ENCODE measurements around the gene CACNA1I. TPM values are rescaled to one million over a fixed set of nuclear protein-coding genes. Genes with fewer than 3 reads are reported as not detected.

CACNA1I gene
- polyA plus RNA-seq, 1 of the 3 experiments (the other 2 are of a cell fraction), result not detected

DNA sequence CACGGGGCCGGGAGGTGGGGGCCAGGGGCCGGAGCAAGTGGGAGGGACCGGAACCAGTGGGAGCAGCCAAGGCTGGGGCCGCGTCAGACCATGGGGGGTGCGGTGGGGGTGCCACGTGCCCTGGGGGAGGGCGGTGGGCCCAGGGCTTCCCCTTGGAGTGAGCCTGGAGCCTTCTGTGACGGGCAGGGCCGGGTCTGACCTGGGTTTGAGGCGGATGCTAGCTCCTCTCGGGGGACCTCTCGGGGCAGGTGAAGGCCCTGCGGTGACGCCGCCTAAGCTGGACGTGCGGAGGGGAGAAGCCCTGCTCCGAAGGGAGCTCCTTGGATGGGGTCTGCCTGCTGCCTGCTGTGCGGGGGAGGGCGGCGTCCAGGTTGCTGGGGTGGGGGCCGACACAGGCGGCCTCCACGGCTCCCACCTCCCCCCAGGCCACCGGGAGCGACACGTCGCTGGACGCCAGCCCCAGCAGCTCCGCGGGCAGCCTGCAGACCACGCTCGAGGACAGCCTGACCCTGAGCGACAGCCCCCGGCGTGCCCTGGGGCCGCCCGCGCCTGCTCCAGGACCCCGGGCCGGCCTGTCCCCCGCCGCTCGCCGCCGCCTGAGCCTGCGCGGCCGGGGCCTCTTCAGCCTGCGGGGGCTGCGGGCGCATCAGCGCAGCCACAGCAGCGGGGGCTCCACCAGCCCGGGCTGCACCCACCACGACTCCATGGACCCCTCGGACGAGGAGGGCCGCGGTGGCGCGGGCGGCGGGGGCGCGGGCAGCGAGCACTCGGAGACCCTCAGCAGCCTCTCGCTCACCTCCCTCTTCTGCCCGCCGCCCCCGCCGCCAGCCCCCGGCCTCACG lies 115.0 kb downstream of the CACNA1I start:
- TF ChIP-seq, protein P1, sequence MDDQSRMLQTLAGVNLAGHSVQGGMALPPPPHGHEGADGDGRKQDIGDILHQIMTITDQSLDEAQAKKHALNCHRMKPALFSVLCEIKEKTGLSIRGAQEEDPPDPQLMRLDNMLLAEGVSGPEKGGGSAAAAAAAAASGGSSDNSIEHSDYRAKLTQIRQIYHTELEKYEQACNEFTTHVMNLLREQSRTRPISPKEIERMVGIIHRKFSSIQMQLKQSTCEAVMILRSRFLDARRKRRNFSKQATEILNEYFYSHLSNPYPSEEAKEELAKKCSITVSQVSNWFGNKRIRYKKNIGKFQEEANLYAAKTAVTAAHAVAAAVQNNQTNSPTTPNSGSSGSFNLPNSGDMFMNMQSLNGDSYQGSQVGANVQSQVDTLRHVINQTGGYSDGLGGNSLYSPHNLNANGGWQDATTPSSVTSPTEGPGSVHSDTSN (IDR thresholded peaks at IDR 0.05), result no peak
- TF ChIP-seq RAD21 (IDR thresholded peaks at IDR 0.05; ENCODE audit: low read length), result no peak
- no peak for TF ChIP-seq JUND (IDR thresholded peaks at IDR 0.05)
- no peak for TF ChIP-seq SMC3 (IDR thresholded peaks at IDR 0.05; ENCODE audit: low read depth, low read length)
- no peak for TF ChIP-seq CHD2 (IDR thresholded peaks at IDR 0.05; ENCODE audit: low read length, partially characterized antibody)
- no peak for TF ChIP-seq MXI1 (IDR thresholded peaks at IDR 0.05; ENCODE audit: low read depth, low read length)
- TF ChIP-seq FOXM1 (IDR thresholded peaks at IDR 0.05; ENCODE audit: low read depth), result no peak
- no peak for TF ChIP-seq FOSL2 (IDR thresholded peaks at IDR 0.05; ENCODE audit: borderline replicate concordance, low read depth)
- TF ChIP-seq RCOR1 (IDR thresholded peaks at IDR 0.05; ENCODE audit: low read length), result no peak
- no peak for TF ChIP-seq EP300 (IDR thresholded peaks at IDR 0.05; ENCODE audit: borderline replicate concordance in 1 of 2, low read depth in 1 of 2, low read length in 1 of 2)
- no peak overlapping the region for H2AFZ ChIP-seq (ENCODE audit: low read depth)
- no peaks in the 10 kb centered on the region for H3K27me3 ChIP-seq (ENCODE audit: insufficient read depth)
- H3K36me3 ChIP-seq (replicated peaks in 1 of 2; ENCODE audit: control insufficient read depth in 1 of 2, insufficient read depth in 2 of 2, low read length in 1 of 2), result no peaks in the 10 kb centered on the region
- H3K4me3 ChIP-seq (ENCODE audit: low read depth in 2 of 2, low read length in 1 of 2), result no peak overlapping the region
- peaks cover 0 to 4% of the 10 kb centered on the region in 2 experiments; a peak in 1 of 4 replicates for H3K4me1 ChIP-seq (ENCODE audit: control insufficient read depth in 1 of 2, insufficient read depth in 2 of 2, low read depth in 1 of 2, low read length in 1 of 2)
- no peaks in the 10 kb centered on the region for H3K79me2 ChIP-seq (ENCODE audit: insufficient read depth)
- H4K20me1 ChIP-seq (ENCODE audit: insufficient read depth), result no peaks in the 10 kb centered on the region
- no peak overlapping the region for H3K27ac ChIP-seq (ENCODE audit: low read depth in 2 of 2, low read length in 1 of 2)
- ChIA-PET POLR2A (no interaction called here), CTCF (no interaction called here)
- DNase-seq, result no peak
- H3K4me2 ChIP-seq, result no peak overlapping the region
- H3F3A ChIP-seq (replicated peaks; ENCODE audit: insufficient read depth), result no peaks in the 10 kb centered on the region
- no CpG with 5 or more reads among the region's 77 CpGs for WGBS (ENCODE audit: low lambda C conversion rate)
- H3K9me3 ChIP-seq, result no peaks in the 10 kb centered on the region
- no peak overlapping the region for H3K9ac ChIP-seq
- no peaks in the 10 kb centered on the region for H3K9me2 ChIP-seq

DNA sequence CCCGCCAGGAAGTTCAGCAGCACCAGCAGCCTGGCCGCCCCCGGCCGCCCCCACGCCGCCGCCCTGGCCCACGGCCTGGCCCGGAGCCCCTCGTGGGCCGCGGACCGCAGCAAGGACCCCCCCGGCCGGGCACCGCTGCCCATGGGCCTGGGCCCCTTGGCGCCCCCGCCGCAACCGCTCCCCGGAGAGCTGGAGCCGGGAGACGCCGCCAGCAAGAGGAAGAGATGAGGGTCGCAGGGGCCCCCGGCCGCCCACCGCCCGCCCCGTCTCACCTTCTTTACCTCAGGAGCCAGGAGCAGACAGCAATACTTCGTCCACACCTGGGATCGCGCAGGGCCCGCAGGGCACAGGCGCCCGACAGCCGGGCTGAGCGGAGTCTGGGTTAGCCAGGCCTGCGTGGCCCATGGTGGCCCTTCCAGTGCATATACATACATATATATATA lies 115.6 kb downstream of the CACNA1I start:
- no peaks in the 10 kb centered on the region for H3F3A ChIP-seq (replicated peaks; ENCODE audit: insufficient read depth)
- H3K9me2 ChIP-seq, result no peaks in the 10 kb centered on the region
- POLR2A ChIA-PET, result no interaction called here
- H3K4me1 ChIP-seq (ENCODE audit: control insufficient read depth in 1 of 2, insufficient read depth in 2 of 2, low read depth in 1 of 2, low read length in 1 of 2), result peaks cover 0 to 10% of the 10 kb centered on the region in 2 experiments; a peak in 1 of 4 replicates
- DNase-seq, result no peak
- no peaks in the 10 kb centered on the region for H3K27me3 ChIP-seq (ENCODE audit: insufficient read depth)
- H3K36me3 ChIP-seq (replicated peaks in 1 of 2; ENCODE audit: control insufficient read depth in 1 of 2, insufficient read depth in 2 of 2, low read length in 1 of 2), result no peaks in the 10 kb centered on the region
- H3K79me2 ChIP-seq (ENCODE audit: insufficient read depth), result no peaks in the 10 kb centered on the region
- CTCF ChIA-PET, result interaction anchor here (0.9 kb wide), 1 partner anchor 32 kb away, joined by 3 read pairs; no protein-coding TSS in a partner anchor
- H3K9ac ChIP-seq, result no peak overlapping the region
- H2AFZ ChIP-seq (ENCODE audit: low read depth), result no peak overlapping the region
- H3K4me3 ChIP-seq (ENCODE audit: low read depth in 2 of 2, low read length in 1 of 2), result no peak overlapping the region
- no peak overlapping the region for H3K27ac ChIP-seq (ENCODE audit: low read depth in 2 of 2, low read length in 1 of 2)
- no peaks in the 10 kb centered on the region for H3K9me3 ChIP-seq
- no peaks in the 10 kb centered on the region for H4K20me1 ChIP-seq (ENCODE audit: insufficient read depth)
- 20% methylated on average over 1 of the region's 39 CpGs for WGBS (ENCODE audit: low lambda C conversion rate)
- H3K4me2 ChIP-seq, result no peak overlapping the region
- TF ChIP-seq JUND (IDR thresholded peaks at IDR 0.05), result no peak
- no peak for TF ChIP-seq SIN3A (IDR thresholded peaks at IDR 0.05; ENCODE audit: borderline replicate concordance, low read depth, low read length)
- TF ChIP-seq, protein P2, sequence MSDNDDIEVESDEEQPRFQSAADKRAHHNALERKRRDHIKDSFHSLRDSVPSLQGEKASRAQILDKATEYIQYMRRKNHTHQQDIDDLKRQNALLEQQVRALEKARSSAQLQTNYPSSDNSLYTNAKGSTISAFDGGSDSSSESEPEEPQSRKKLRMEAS (IDR thresholded peaks at IDR 0.05; ENCODE audit: low read depth), result no peak
- TF ChIP-seq TCF12 (IDR thresholded peaks at IDR 0.05), result no peak
- no peak for TF ChIP-seq ELF1 (IDR thresholded peaks at IDR 0.05)

Data from SK-N-SH (cell line).